Measurements from ENCODE around the gene CD164. TPM values are rescaled to one million over a fixed set of nuclear protein-coding genes. Genes with fewer than 3 reads are reported as not detected.

Gene CD164
- 127 and 160 TPM in 2 replicates for total RNA-seq

DNA sequence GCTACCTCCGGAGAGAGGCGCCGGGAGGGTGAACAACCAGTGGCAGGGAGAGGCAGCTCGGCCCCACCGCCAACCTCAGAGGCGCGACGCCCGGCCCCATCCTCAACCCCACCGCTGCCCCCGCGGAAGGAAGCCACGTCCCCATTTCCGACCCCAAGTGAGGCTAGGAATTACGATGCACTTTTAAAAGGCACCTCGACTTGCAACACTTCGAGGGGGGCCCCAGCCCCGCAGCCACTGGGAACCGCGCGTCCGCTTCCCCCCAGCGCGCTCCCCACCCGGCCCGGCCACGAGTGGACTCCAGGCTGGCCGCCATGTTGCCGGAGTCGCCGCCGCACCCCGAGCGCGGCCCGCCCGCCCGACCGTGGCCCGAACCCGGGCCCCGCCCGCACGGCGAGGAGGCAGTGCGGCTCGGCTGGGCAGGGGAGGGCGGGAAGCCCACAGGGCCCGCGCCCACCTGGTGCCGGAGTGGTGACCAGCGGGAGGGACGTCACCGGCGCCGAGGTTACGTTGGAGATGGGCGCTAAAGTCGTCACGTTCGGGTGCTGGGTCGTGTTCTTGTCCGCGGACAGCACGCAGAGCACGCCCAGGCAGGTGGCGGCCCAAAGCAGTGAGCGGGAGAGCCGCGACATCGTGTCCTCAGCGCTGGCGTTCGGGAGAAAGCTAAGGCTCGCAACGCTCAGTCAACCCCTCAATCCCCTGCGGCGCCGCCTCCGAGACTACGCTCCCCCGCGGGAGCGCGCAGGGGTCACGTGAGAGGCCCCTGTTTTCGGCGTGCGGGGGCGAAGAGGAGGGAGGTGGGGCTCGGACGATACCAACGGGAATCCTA lies at the start of gene CD164:
TSS of gene CD164 (minus strand) at position 721 of the 829 bp plus-strand sequence. CDS start at position 632, 89 bp downstream.

Other genes with a start within 250 kb of the CD164 start
- gene PPIL6, start 58.2 kb upstream of the CD164 start, total RNA-seq, result 3.4 and 6.0 TPM in 2 replicates
- gene SMPD2, start 58.3 kb upstream of the CD164 start, total RNA-seq, result 17.8 and 20.5 TPM in 2 replicates
- gene MICAL1, start 73.3 kb upstream of the CD164 start, total RNA-seq, result 10.9 and 25.8 TPM in 2 replicates
- 5.8 and 7.7 TPM in 2 replicates for gene ZBTB24, start 100.8 kb upstream of the CD164 start, total RNA-seq

Data from tracheal epithelial cell (primary cell).